ENCODE results near the gene CDC37.

Gene CDC37

DNA sequence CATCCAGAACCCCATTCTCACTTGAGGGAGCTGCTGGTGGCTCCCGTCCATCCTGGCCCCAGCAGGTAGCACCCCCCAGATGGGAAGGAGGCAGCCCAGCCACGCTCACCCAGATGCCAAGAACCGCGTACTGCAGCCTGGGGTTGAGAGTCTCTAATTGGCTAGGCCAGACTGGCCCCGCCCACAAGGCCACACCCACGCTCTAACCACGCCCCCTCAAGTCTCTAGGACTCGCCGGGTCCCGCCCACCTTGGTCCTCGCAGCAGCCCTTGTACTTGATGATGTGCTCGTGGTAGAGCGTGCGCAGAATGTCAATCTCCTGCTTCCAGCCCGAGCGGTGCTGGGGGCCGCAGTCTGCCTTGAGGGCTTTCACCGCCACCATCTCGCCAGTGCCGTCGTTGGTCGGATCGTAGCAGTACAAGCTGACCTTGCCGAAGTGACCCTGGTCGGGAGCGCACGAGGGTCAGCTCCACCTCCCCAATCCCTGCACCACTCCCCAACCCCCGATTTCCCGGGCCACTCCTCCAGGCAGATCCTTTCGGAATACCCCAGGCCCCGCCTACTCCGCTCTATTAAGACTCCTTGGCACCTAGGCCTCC, 49.5 kb downstream of the CDC37 start:
- no peak for DNase-seq (ENCODE audit: low spot score)

- DNase-seq (ENCODE audit: low spot score): no peak
These were observed 50.3 kb downstream of the CDC37 start for GRCh38 chr19:10352764-10353671.

DNA sequence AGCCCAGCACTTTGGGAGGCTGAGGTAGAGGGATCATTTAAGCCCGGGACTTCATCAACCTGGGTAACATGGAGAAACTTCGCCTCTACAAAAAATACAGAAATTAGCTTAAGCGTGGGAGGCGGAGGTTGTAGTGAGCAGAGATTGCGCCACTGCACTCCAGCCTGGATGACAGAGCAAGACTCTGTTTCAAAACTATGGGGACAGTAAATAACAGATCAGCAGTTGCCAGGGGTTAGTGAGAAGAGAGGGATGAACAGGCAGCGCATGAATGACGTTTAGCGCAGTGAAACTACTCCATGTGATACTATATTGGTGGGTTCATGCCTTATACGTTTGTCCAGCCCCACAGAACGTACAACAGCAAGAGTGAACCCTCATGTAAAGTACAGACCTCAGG, 56.8 kb downstream of the CDC37 start:
- no peak for DNase-seq (ENCODE audit: low spot score)

GRCh38 chr19:10344780-10345179, 58.6 kb downstream of the CDC37 start:
- DNase-seq (ENCODE audit: low spot score): no peak

GRCh38 chr19:10343495-10343894, 59.8 kb downstream of the CDC37 start:
- DNase-seq (ENCODE audit: low spot score): no peak

Measured in SW480 (cell line).